Muscle layer of colon (tissue), 2 donors: ENCODE measurements around the gene GNB1L.

Experiments used
- H3K27ac ChIP-seq: one replicate; pipeline ENCODE4 v1.7.0; 2013; ENCODE audit warnings: low read depth, mild to moderate bottlenecking, low read length, moderate library complexity
- H3K27me3 ChIP-seq, 2 donors: one replicate each; pipeline ENCODE4 v1.7.0; 2013; ENCODE audit warnings: low read length in 2 of 2, mild to moderate bottlenecking in 2 of 2; ENCODE audit not compliant: insufficient read depth in 2 of 2, control insufficient read depth in 1 of 2
- H3K36me3 ChIP-seq: one replicate; pipeline ENCODE4 v1.7.0; 2013; ENCODE audit warnings: mild to moderate bottlenecking, low read length; ENCODE audit not compliant: insufficient read depth
- H3K4me1 ChIP-seq: one replicate; pipeline ENCODE4 v1.7.0; 2013; ENCODE audit warnings: mild to moderate bottlenecking, low read length; ENCODE audit not compliant: insufficient read depth
- H3K4me3 ChIP-seq, 2 donors: one replicate each; pipeline ENCODE4 v1.7.0; 2013; ENCODE audit warnings: low read length in 2 of 2, low read depth in 1 of 2, mild to moderate bottlenecking in 1 of 2, moderate library complexity in 1 of 2
- H3K9ac ChIP-seq: one replicate; pipeline ENCODE4 v1.7.0; 2013; ENCODE audit warnings: low read length
- H3K9me3 ChIP-seq: one replicate; pipeline ENCODE4 v1.7.0; 2013; ENCODE audit warnings: mild to moderate bottlenecking, low read length
- donor health status: abdominal sarcoma.
- donor health status: Adenocarcinoma of cecum.

Gene GNB1L

GRCh38 chr22:19896665-19897355 lies 42.1 kb upstream of the GNB1L start:
- Histone ChIP-seq H3K27ac (no peak overlapping the region), H3K4me1 (no peaks in the 10 kb centered on the region), H3K4me3 (no peak overlapping the region), H3K27me3 (no peaks in the 10 kb centered on the region), H3K9me3 (no peaks in the 10 kb centered on the region), H3K36me3 (peaks cover 26% of the 10 kb centered on the region), H3K9ac (no peak overlapping the region)

- H3K27me3 ChIP-seq: no peaks in the 10 kb centered on the region
- no peak overlapping the region for H3K27ac ChIP-seq
- H3K9ac ChIP-seq: no peak overlapping the region
- H3K9me3 ChIP-seq: no peaks in the 10 kb centered on the region
- H3K4me1 ChIP-seq: no peaks in the 10 kb centered on the region
- H3K4me3 ChIP-seq: no peak overlapping the region
- peaks cover 26% of the 10 kb centered on the region for H3K36me3 ChIP-seq
These were observed 40.6 kb upstream of the GNB1L start for GRCh38 chr22:19895160-19895849.

GRCh38 chr22:19893363-19893762 lies 38.7 kb upstream of the GNB1L start:
- Histone ChIP-seq H3K4me1 (no peaks in the 10 kb centered on the region), H3K36me3 (peaks cover 22% of the 10 kb centered on the region), H3K27me3 (no peaks in the 10 kb centered on the region)

GRCh38 chr22:19892925-19893324 lies 38.3 kb upstream of the GNB1L start:
- Histone ChIP-seq H3K36me3 (peaks cover 19% of the 10 kb centered on the region), H3K27me3 (no peaks in the 10 kb centered on the region), H3K4me3 (no peak overlapping the region), H3K27ac (no peak overlapping the region), H3K9me3 (no peaks in the 10 kb centered on the region), H3K4me1 (no peaks in the 10 kb centered on the region), H3K9ac (no peak overlapping the region)

More at GRCh38 chr22:19893363-19893762, 38.7 kb upstream of the GNB1L start:
- Histone ChIP-seq H3K9me3 (no peaks in the 10 kb centered on the region), H3K9ac (no peak overlapping the region), H3K27ac (no peak overlapping the region), H3K4me3 (no peak overlapping the region)

GRCh38 chr22:19892257-19892879 lies 37.7 kb upstream of the GNB1L start:
- no peak overlapping the region for H3K4me3 ChIP-seq
- H3K9me3 ChIP-seq: no peaks in the 10 kb centered on the region
- peaks cover 13% of the 10 kb centered on the region for H3K36me3 ChIP-seq
- H3K27me3 ChIP-seq: no peaks in the 10 kb centered on the region
- no peaks in the 10 kb centered on the region for H3K4me1 ChIP-seq
- no peak overlapping the region for H3K9ac ChIP-seq
- no peak overlapping the region for H3K27ac ChIP-seq

- Histone ChIP-seq H3K27ac (no peak overlapping the region), H3K9me3 (no peaks in the 10 kb centered on the region), H3K4me3 (no peak overlapping the region), H3K36me3 (peaks cover 6% of the 10 kb centered on the region), H3K9ac (no peak overlapping the region), H3K4me1 (no peaks in the 10 kb centered on the region), H3K27me3 (no peaks in the 10 kb centered on the region)
These were observed 36.9 kb upstream of the GNB1L start for GRCh38 chr22:19891317-19892256.

GRCh38 chr22:19890502-19891316 lies 36.0 kb upstream of the GNB1L start:
- Histone ChIP-seq H3K9me3 (no peaks in the 10 kb centered on the region), H3K27me3 (no peaks in the 10 kb centered on the region), H3K36me3 (peaks cover 6% of the 10 kb centered on the region), H3K27ac (no peak overlapping the region), H3K9ac (no peak overlapping the region), H3K4me3 (no peak overlapping the region), H3K4me1 (no peaks in the 10 kb centered on the region)

- Histone ChIP-seq H3K4me3 (no peak overlapping the region), H3K9ac (no peak overlapping the region), H3K36me3 (peaks cover 3% of the 10 kb centered on the region), H3K27me3 (no peaks in the 10 kb centered on the region), H3K4me1 (no peaks in the 10 kb centered on the region), H3K9me3 (no peaks in the 10 kb centered on the region), H3K27ac (no peak overlapping the region)
These were observed 35.3 kb upstream of the GNB1L start for GRCh38 chr22:19889951-19890350.

- Histone ChIP-seq H3K4me1 (no peaks in the 10 kb centered on the region), H3K9me3 (no peaks in the 10 kb centered on the region), H3K9ac (no peak overlapping the region), H3K36me3 (no peaks in the 10 kb centered on the region), H3K27me3 (no peaks in the 10 kb centered on the region), H3K27ac (no peak overlapping the region), H3K4me3 (no peak overlapping the region)
These were observed 33.6 kb upstream of the GNB1L start for GRCh38 chr22:19888131-19888746.

GRCh38 chr22:19887256-19887985 lies 32.7 kb upstream of the GNB1L start:
- H3K4me3 ChIP-seq: no peak overlapping the region
- H3K4me1 ChIP-seq: no peaks in the 10 kb centered on the region
- no peak overlapping the region for H3K9ac ChIP-seq
- H3K9me3 ChIP-seq: no peaks in the 10 kb centered on the region
- no peak overlapping the region for H3K27ac ChIP-seq
- no peaks in the 10 kb centered on the region for H3K27me3 ChIP-seq
- H3K36me3 ChIP-seq: no peaks in the 10 kb centered on the region
